Activated CD8-positive, alpha-beta memory T cell treated with anti-CD3 and anti-CD28 coated beads, Interleukin-2, amount 50 U/mL, for 48 hours (primary cell): ENCODE data around the gene ZNF518A.

ENCODE experiments used
- DNase-seq: peaks from one replicate; pipeline ENCODE4 v3.0.0-alpha.2; 2020

Gene ZNF518A

GRCh38 chr10:96129387-96130325 is at the start of gene ZNF518A:
Gene ZNF518A, plus strand, starts transcription at chr10:96130297. Its CDS starts 26,026 bp downstream, at chr10:96156323.
- peak; percentile 91 for DNase-seq

- DNase-seq: no peak
These were observed 47.9 kb upstream of the ZNF518A start for GRCh38 chr10:96082153-96082552.

- no peak for DNase-seq
These were observed 47.3 kb upstream of the ZNF518A start for GRCh38 chr10:96082748-96083147.

GRCh38 chr10:96089116-96089515 is 41.0 kb upstream of the ZNF518A start:
- DNase-seq: no peak

- DNase-seq: peak; percentile 96
These were observed 40.2 kb upstream of the ZNF518A start for GRCh38 chr10:96089670-96090462.

GRCh38 chr10:96090463-96090800 is 39.7 kb upstream of the ZNF518A start:
- peak; percentile 54 for DNase-seq

- no peak for DNase-seq
These were observed 36.9 kb upstream of the ZNF518A start for GRCh38 chr10:96092999-96093767.

- no peak for DNase-seq
These were observed 36.1 kb upstream of the ZNF518A start for GRCh38 chr10:96093948-96094347.

GRCh38 chr10:96096958-96097357 is 33.1 kb upstream of the ZNF518A start:
- DNase-seq: no peak

- DNase-seq: no peak
These were observed 32.2 kb upstream of the ZNF518A start for GRCh38 chr10:96097865-96098264.

GRCh38 chr10:96107623-96108038 is 22.5 kb upstream of the ZNF518A start:
- DNase-seq: no peak

GRCh38 chr10:96112531-96112930 is 17.6 kb upstream of the ZNF518A start:
- no peak for DNase-seq

GRCh38 chr10:96118604-96119450 is 11.3 kb upstream of the ZNF518A start:
- no peak for DNase-seq

- DNase-seq: no peak
These were observed 7.3 kb upstream of the ZNF518A start for GRCh38 chr10:96122824-96123223.

- DNase-seq: no peak
These were observed 5.6 kb upstream of the ZNF518A start for GRCh38 chr10:96124230-96125141.

- no peak for DNase-seq
These were observed 5.0 kb upstream of the ZNF518A start for GRCh38 chr10:96125142-96125515.

GRCh38 chr10:96130326-96130995 is 364 bp downstream of the ZNF518A start:
- DNase-seq: peak; percentile 88

GRCh38 chr10:96131621-96132020 is 1.5 kb downstream of the ZNF518A start:
- no peak for DNase-seq

GRCh38 chr10:96133135-96133534 is 3.0 kb downstream of the ZNF518A start:
- DNase-seq: no peak

- DNase-seq: no peak
These were observed 6.7 kb downstream of the ZNF518A start for GRCh38 chr10:96136810-96137209.
